ENCODE data around the gene ENAH. TPM values are rescaled to one million over a fixed set of nuclear protein-coding genes. Genes with fewer than 3 reads are reported as not detected.

ENAH gene
- total and polyA plus RNA-seq, 9 of the 15 experiments (the other 6 are each of a cell fraction or from before 2014, with no cell fraction given) = 0.03 to 1.2 (median 0.15) TPM

DNA sequence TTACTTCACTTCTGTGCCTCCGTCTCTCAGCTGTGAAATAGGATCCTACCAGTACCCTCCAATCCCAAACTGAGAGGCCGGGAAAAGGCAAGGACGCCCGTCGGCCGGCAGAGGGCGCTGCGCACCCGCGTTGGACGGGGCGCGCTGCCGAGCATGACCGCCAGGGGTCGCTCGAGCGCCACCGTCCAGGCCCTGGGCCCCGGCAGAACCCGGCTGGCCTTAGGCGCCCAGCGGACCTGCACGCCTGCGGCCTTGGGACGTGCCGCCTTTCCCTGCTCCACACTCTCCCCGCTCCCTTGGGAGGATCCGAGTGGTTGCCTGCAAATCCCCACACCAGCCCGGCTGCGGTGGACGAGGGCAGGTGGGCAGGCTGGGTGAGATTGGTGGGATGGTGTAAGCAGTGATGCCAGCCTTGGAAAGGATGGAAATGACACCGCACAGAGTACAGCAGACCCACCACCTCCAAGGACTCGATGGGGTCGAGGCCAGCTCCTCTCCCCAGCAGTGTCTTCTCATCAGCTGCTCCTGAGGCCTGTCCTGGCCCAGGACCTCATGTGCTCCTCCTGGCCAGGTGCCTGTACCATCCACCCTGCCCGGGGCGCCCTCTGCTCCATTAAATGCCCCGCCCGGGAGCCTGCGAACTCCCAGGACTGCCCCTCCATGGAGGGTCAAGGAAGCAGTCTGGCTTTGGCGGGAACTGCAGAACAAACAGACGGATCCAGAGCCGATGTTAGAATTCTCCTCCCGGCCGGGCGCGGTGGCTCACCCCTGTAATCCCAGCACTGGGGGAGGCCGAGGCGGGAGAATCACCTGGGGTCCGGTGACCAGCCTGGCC lies 177.7 kb downstream of the ENAH start (continued):
- TF ChIP-seq RBM14 (IDR thresholded peaks at IDR 0.05; ENCODE audit: borderline replicate concordance, insufficient read depth, low read depth, low read length) = no peak
- TF ChIP-seq, protein P1, sequence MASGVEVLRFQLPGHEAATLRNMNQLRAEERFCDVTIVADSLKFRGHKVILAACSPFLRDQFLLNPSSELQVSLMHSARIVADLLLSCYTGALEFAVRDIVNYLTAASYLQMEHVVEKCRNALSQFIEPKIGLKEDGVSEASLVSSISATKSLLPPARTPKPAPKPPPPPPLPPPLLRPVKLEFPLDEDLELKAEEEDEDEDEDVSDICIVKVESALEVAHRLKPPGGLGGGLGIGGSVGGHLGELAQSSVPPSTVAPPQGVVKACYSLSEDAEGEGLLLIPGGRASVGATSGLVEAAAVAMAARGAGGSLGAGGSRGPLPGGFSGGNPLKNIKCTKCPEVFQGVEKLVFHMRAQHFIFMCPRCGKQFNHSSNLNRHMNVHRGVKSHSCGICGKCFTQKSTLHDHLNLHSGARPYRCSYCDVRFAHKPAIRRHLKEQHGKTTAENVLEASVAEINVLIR (CRISPR knock-in tag; IDR thresholded peaks at IDR 0.05) = no peak
- TF ChIP-seq, protein P2, sequence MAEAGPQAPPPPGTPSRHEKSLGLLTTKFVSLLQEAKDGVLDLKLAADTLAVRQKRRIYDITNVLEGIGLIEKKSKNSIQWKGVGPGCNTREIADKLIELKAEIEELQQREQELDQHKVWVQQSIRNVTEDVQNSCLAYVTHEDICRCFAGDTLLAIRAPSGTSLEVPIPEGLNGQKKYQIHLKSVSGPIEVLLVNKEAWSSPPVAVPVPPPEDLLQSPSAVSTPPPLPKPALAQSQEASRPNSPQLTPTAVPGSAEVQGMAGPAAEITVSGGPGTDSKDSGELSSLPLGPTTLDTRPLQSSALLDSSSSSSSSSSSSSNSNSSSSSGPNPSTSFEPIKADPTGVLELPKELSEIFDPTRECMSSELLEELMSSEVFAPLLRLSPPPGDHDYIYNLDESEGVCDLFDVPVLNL (CRISPR knock-in tag; IDR thresholded peaks at IDR 0.05; ENCODE audit: low read depth) = no peak
- TF ChIP-seq MBD2 (IDR thresholded peaks at IDR 0.05; ENCODE audit: borderline replicate concordance, low read depth) = no peak
- TF ChIP-seq, protein P3, sequence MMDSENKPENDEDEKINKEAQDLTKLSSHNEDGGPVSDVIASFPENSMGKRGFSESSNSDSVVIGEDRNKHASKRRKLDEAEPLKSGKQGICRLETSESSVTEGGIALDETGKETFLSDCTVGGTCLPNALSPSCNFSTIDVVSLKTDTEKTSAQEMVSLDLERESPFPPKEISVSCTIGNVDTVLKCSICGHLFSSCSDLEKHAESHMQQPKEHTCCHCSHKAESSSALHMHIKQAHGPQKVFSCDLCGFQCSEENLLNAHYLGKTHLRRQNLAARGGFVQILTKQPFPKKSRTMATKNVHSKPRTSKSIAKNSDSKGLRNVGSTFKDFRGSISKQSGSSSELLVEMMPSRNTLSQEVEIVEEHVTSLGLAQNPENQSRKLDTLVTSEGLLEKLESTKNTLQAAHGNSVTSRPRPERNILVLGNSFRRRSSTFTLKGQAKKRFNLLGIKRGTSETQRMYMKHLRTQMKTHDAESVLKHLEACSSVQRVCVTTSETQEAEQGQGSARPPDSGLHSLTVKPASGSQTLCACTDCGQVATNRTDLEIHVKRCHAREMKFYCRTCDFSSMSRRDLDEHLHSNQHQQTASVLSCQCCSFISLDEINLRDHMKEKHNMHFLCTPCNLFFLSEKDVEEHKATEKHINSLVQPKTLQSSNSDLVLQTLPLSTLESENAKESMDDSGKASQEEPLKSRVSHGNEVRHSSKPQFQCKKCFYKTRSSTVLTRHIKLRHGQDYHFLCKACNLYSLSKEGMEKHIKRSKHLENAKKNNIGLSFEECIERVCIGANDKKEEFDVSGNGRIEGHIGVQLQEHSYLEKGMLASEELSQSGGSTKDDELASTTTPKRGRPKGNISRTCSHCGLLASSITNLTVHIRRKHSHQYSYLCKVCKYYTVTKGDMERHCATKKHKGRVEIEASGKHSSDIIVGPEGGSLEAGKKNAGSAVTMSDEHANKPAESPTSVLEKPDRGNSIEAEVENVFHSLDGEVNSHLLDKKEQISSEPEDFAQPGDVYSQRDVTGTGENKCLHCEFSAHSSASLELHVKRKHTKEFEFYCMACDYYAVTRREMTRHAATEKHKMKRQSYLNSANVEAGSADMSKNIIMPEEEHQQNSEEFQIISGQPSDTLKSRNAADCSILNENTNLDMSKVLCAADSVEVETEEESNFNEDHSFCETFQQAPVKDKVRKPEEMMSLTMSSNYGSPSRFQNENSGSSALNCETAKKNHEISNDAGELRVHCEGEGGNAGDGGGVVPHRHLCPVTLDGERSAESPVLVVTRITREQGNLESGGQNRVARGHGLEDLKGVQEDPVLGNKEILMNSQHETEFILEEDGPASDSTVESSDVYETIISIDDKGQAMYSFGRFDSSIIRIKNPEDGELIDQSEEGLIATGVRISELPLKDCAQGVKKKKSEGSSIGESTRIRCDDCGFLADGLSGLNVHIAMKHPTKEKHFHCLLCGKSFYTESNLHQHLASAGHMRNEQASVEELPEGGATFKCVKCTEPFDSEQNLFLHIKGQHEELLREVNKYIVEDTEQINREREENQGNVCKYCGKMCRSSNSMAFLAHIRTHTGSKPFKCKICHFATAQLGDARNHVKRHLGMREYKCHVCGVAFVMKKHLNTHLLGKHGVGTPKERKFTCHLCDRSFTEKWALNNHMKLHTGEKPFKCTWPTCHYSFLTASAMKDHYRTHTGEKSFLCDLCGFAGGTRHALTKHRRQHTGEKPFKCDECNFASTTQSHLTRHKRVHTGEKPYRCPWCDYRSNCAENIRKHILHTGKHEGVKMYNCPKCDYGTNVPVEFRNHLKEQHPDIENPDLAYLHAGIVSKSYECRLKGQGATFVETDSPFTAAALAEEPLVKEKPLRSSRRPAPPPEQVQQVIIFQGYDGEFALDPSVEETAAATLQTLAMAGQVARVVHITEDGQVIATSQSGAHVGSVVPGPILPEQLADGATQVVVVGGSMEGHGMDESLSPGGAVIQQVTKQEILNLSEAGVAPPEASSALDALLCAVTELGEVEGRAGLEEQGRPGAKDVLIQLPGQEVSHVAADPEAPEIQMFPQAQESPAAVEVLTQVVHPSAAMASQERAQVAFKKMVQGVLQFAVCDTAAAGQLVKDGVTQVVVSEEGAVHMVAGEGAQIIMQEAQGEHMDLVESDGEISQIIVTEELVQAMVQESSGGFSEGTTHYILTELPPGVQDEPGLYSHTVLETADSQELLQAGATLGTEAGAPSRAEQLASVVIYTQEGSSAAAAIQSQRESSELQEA (IDR thresholded peaks at IDR 0.05; ENCODE audit: low read depth) = no peak
- TF ChIP-seq DPF2 (IDR thresholded peaks at IDR 0.05) = no peak
- TF ChIP-seq, protein P4, sequence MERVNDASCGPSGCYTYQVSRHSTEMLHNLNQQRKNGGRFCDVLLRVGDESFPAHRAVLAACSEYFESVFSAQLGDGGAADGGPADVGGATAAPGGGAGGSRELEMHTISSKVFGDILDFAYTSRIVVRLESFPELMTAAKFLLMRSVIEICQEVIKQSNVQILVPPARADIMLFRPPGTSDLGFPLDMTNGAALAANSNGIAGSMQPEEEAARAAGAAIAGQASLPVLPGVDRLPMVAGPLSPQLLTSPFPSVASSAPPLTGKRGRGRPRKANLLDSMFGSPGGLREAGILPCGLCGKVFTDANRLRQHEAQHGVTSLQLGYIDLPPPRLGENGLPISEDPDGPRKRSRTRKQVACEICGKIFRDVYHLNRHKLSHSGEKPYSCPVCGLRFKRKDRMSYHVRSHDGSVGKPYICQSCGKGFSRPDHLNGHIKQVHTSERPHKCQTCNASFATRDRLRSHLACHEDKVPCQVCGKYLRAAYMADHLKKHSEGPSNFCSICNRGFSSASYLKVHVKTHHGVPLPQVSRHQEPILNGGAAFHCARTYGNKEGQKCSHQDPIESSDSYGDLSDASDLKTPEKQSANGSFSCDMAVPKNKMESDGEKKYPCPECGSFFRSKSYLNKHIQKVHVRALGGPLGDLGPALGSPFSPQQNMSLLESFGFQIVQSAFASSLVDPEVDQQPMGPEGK (CRISPR knock-in tag; IDR thresholded peaks at IDR 0.05; ENCODE audit: borderline replicate concordance) = no peak
- 0 out of 4 replicates have a peak, but pooled peaks have one; percentile 6 to 52 for TF ChIP-seq TBL1XR1 (IDR thresholded peaks at IDR 0.05; ENCODE audit: low read length in 2 of 2)
- no peak for TF ChIP-seq ZFPM2 (CRISPR knock-in tag; IDR thresholded peaks at IDR 0.05)
- TF ChIP-seq ZC3H11A (IDR thresholded peaks at IDR 0.05; ENCODE audit: low read depth, low read length) = no peak
- TF ChIP-seq C11orf30 (IDR thresholded peaks at IDR 0.05; ENCODE audit: low read depth) = no peak
- TF ChIP-seq ZNF644 (tag; IDR thresholded peaks at IDR 0.05; ENCODE audit: low read depth) = no peak
- peak; percentile 27; the same call in 1 of the 2 replicates for TF ChIP-seq ZFX (CRISPR knock-in tag; IDR thresholded peaks at IDR 0.05)
- TF ChIP-seq, protein P5, sequence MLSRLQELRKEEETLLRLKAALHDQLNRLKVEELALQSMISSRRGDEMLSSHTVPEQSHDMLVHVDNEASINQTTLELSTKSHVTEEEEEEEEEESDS (CRISPR knock-in tag; IDR thresholded peaks at IDR 0.05) = no peak
